ENCODE results near the gene MED4.

Gene MED4, protein sequence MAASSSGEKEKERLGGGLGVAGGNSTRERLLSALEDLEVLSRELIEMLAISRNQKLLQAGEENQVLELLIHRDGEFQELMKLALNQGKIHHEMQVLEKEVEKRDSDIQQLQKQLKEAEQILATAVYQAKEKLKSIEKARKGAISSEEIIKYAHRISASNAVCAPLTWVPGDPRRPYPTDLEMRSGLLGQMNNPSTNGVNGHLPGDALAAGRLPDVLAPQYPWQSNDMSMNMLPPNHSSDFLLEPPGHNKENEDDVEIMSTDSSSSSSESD

DNA sequence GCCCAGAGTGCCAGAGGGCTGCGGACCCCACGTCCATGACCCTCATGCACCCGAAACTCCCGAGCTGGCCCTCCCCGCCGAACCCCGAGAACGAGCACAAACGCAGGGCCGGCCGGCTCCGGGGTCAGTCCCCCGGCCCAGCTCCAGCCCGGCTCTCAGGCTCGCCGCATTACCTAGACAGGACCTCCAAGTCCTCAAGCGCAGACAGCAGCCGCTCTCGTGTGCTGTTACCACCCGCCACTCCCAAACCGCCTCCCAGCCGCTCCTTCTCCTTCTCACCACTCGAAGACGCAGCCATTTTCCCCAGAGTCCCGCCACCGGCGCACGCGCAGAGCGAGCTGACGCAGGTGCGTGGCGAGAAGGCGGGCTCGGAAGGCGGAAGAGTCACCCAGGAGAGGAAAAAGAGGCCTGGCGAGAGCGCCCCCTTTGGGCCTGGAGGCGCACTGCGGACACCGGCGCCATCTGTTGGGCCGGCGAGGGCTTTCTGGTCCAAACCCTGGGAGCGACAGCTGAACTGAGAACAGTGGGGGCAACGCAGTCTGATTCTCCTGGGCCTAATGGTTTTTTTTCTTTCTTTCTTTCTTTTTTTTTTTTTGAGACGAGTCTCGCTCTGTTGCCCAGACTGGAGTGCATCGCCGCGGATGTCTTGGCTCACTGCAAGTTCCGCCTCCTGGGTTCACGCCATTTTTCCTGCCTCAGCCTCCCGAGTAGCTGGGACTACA lies at the start of gene MED4:
Gene MED4, minus strand, starts transcription at position 324 of the 722 bp plus-strand sequence. Its CDS starts 26 bp downstream, at position 298.
- peak within 1 kb of the TSS; percentile 70 for H3K4me3 ChIP-seq (replicated peaks; ENCODE audit: low read depth, low read length)

GRCh38 chr13:48144413-48145035 lies 49.6 kb upstream of the MED4 start:
- TF ChIP-seq CTCF (IDR thresholded peaks at IDR 0.05; ENCODE audit: low read depth, low read length, missing control alignments): no peak
- H3K4me3 ChIP-seq (replicated peaks; ENCODE audit: low read depth, low read length): no peak overlapping the region
- DNase-seq (ENCODE audit: extremely low read depth, low read depth): no peak

More for the DNA sequence above, at the start of gene MED4:
- DNase-seq (ENCODE audit: extremely low read depth, low read depth): peak; percentile 78
- peak; percentile 98 for TF ChIP-seq CTCF (IDR thresholded peaks at IDR 0.05; ENCODE audit: low read depth, low read length, missing control alignments)

DNA sequence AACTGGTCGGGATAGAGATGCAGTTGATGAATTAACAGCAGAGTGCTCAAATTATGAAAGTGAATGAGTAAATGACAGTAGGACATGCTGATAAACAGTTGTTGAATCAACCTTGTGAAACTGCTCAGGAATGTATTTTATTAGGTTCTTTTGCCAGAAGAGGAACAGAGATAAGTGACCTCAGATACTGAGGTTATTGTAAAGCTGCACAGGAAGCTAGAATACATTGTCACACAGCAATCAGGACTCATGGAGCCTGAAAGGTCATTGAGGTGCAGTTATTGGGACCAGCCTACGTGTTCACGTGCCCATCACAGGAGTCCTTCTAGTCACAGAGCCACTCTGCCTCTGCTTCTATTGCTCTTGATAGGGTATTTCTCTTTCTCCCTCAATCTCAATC lies 47.5 kb upstream of the MED4 start:
- no peak overlapping the region for H3K4me3 ChIP-seq (replicated peaks; ENCODE audit: low read depth, low read length)
- TF ChIP-seq CTCF (IDR thresholded peaks at IDR 0.05; ENCODE audit: low read depth, low read length, missing control alignments): no peak
- no peak for DNase-seq (ENCODE audit: extremely low read depth, low read depth)

DNA sequence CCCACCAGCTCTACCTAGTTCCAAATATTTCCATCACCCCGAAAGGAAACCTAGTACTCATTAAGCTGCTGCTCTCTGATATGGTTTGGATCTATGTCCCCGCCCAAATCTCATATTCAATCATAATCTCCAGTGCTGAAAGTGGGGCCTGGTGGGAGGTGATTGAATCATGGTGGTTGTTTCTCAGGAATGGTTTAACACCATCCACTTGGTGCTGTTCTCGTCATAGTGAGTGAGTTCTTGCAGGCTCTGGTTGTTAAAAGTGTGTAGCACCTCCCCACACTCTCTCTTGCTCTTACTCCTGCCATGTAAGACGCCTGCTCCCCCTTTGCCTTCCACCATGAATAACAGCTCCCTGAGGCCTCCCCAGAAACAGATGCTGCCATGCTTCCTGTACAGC lies 43.4 kb upstream of the MED4 start:
- H3K4me3 ChIP-seq (replicated peaks; ENCODE audit: low read depth, low read length): no peak overlapping the region
- no peak for DNase-seq (ENCODE audit: extremely low read depth, low read depth)
- TF ChIP-seq CTCF (IDR thresholded peaks at IDR 0.05; ENCODE audit: low read depth, low read length, missing control alignments): no peak

GRCh38 chr13:48132961-48133360 lies 38.1 kb upstream of the MED4 start:
- no peak overlapping the region for H3K4me3 ChIP-seq (replicated peaks; ENCODE audit: low read depth, low read length)
- no peak for DNase-seq (ENCODE audit: extremely low read depth, low read depth)
- no peak for TF ChIP-seq CTCF (IDR thresholded peaks at IDR 0.05; ENCODE audit: low read depth, low read length, missing control alignments)

- TF ChIP-seq CTCF (IDR thresholded peaks at IDR 0.05; ENCODE audit: low read depth, low read length, missing control alignments): no peak
- H3K4me3 ChIP-seq (replicated peaks; ENCODE audit: low read depth, low read length): no peak overlapping the region
- DNase-seq (ENCODE audit: extremely low read depth, low read depth): no peak
Observed at GRCh38 chr13:48131533-48131932, 36.6 kb upstream of the MED4 start.
